Thoracic aorta (tissue), 2 donors: Measurements from ENCODE around the gene MRPL39. TPM values are rescaled to one million over a fixed set of nuclear protein-coding genes. Genes with fewer than 3 reads are reported as not detected.

Experiments
- ATAC-seq: fragments of 150-250 bp; one replicate; pipeline ENCODE4 v1.8.0; 2017; ENCODE audit warnings: low read depth; ENCODE audit not compliant: insufficient number of reproducible peaks, low FRiP score
- DNase-seq: peaks from one replicate; pipeline ENCODE4 v3.0.0-alpha.2; 2020; ENCODE audit warnings: low spot score
- H3K27ac ChIP-seq, 2 donors: fragments of 200-600 bp; sonication (generic); 1 replicate in 1 of 2; 2 replicates in 1 of 2; pipeline ENCODE4 v1.5.1; 2016; ENCODE audit warnings: mild to moderate bottlenecking in 2 of 2, moderate library complexity in 2 of 2
- H3K27me3 ChIP-seq: fragments of 200-600 bp; sonication (generic); replicated peaks from 2 replicates; pipeline ENCODE4 v1.6.0; 2016; ENCODE audit warnings: mild to moderate bottlenecking; ENCODE audit not compliant: insufficient read depth
- H3K36me3 ChIP-seq: fragments of 200-600 bp; sonication (generic); one replicate; pipeline ENCODE4 v1.5.1; 2016
- H3K4me1 ChIP-seq, 2 donors: fragments of 200-600 bp; sonication (generic); 1 replicate in 1 of 2; 2 replicates in 1 of 2; pipeline versions ENCODE4 v1.5.1 to v1.6.0; 2016; ENCODE audit warnings: low read depth in 2 of 2, mild to moderate bottlenecking in 1 of 2; ENCODE audit not compliant: control insufficient read depth in 1 of 2
- H3K4me3 ChIP-seq: fragments of 200-600 bp; sonication (generic); 2 replicates; pipeline ENCODE4 v1.5.1; 2016; ENCODE audit warnings: mild to moderate bottlenecking
- H3K9me3 ChIP-seq: fragments of 200-600 bp; sonication (generic); 2 replicates; pipeline ENCODE4 v1.5.1; 2016
- total RNA-seq, 2 donors: library from RNA; depleted of rRNA; stranded (reverse); fragments of >200 nt; gene quantifications; one replicate each; pipeline versions ENCODE4 v1.1.0 to v1.2.3, GENCODE V29; 2016
- TF ChIP-seq, protein P1 (sequence below): fragments of 200-600 bp; sonication (generic); IDR thresholded peaks from one replicate; pipeline ENCODE4 v1.5.1; 2019; ENCODE audit warnings: antibody characterized with exemption

MRPL39 gene
- total RNA-seq, 2 donors from 2014 or later, result 6.6 to 16.8 TPM

DNA sequence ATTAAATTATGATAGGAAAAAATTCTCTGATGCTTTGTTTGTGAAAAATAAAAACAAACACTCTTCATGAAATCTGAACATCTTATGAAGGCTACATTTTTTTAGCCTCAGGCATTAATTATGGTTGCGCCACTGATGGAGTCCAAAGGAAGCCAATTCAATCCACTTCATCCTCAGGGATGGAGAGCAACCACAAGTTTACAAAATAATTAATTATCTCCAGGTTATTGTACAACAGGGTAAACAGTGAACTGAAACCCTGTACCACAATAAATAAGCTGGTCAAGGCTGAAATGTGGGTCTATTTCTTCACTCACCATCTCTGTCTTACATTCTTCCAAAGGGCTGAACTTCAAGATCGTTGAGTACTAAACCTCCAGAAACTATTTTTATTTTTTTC, 49.2 kb downstream of the MRPL39 start:
- ATAC-seq (no peak), DNase-seq (no peak)
- no peak overlapping the region for H3K27ac ChIP-seq
- TF ChIP-seq, protein P1, sequence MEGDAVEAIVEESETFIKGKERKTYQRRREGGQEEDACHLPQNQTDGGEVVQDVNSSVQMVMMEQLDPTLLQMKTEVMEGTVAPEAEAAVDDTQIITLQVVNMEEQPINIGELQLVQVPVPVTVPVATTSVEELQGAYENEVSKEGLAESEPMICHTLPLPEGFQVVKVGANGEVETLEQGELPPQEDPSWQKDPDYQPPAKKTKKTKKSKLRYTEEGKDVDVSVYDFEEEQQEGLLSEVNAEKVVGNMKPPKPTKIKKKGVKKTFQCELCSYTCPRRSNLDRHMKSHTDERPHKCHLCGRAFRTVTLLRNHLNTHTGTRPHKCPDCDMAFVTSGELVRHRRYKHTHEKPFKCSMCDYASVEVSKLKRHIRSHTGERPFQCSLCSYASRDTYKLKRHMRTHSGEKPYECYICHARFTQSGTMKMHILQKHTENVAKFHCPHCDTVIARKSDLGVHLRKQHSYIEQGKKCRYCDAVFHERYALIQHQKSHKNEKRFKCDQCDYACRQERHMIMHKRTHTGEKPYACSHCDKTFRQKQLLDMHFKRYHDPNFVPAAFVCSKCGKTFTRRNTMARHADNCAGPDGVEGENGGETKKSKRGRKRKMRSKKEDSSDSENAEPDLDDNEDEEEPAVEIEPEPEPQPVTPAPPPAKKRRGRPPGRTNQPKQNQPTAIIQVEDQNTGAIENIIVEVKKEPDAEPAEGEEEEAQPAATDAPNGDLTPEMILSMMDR, result no peak
- peaks cover under 1 to 17% of the 10 kb centered on the region in 2 donors for H3K4me1 ChIP-seq
- H3K27me3 ChIP-seq, result no peaks in the 10 kb centered on the region
- no peak overlapping the region for H3K4me3 ChIP-seq
- no peaks in the 10 kb centered on the region for H3K9me3 ChIP-seq
- H3K36me3 ChIP-seq, result no peaks in the 10 kb centered on the region

DNA sequence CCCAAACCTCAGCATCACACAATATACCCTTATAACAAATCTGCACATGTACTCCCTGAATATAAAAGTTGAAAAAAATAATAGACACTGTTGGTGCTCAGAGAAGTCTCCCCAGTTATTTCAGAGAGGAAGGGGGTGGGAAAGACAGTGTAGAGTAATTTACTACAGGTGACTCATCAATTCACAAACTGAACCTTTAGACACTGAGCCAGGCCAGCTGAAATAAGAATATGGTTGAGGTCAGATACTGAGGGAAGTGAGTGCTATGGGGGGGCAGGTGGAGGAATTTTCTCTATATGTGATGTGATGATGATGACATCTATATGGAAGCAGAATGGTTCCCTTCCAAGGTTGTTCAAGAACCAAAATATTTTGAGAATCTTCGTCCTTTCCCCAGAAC, 50.1 kb downstream of the MRPL39 start:
- Histone ChIP-seq H3K4me3 (no peak overlapping the region), H3K36me3 (no peaks in the 10 kb centered on the region), H3K27me3 (no peaks in the 10 kb centered on the region), H3K9me3 (no peaks in the 10 kb centered on the region), H3K27ac (no peak overlapping the region), H3K4me1 (peaks cover 0 to 14% of the 10 kb centered on the region in 2 donors)
- ATAC-seq (no peak), DNase-seq (no peak)
- TF ChIP-seq, protein P1, result no peak

DNA sequence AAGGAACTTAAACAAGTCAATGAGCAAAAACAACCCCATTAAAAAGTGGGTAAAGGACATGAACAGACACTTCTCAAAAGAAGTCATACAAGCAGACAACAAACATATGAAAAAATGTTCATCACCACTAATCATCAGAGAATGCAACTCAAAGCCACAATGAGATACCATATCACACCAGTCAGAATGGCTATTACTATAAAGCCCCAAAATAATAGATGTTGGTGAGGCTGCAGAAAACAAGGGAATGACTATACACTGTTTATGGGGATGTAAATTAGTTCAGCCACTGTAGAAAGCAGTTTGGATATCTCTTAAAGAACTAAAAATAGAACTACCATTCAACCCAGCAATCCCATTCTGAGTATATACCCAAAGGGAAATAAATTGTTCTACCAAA, 51.2 kb downstream of the MRPL39 start:
- Histone ChIP-seq H3K27ac (no peak overlapping the region), H3K4me1 (peaks cover 0 to 11% of the 10 kb centered on the region in 2 donors), H3K36me3 (no peaks in the 10 kb centered on the region), H3K4me3 (no peak overlapping the region), H3K27me3 (no peaks in the 10 kb centered on the region), H3K9me3 (no peaks in the 10 kb centered on the region)
- DNase-seq (no peak), ATAC-seq (no peak)
- TF ChIP-seq, protein P1, result no peak

DNA sequence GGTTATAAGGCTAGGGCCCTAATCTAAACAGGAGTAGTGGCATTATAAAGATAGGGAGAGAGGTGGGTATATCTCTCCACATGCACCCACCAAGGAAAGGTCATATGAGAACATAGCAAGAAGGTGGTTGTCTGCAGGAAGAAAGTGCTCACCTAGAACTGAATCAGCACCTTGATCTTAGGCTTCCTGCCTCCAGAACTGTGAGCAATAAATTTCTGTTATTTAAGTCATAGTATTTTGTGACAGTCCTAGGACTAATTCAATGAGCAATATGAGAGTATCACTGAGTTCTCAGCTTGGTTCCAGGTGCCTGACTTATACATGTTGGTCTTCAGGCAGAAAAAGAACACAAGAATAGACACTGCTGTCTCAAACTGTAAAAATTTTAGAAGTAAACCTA, 51.8 kb downstream of the MRPL39 start:
- no peak for ATAC-seq
- peaks cover 0 to 5% of the 10 kb centered on the region in 2 donors for H3K4me1 ChIP-seq
- TF ChIP-seq, protein P1, result no peak

DNA sequence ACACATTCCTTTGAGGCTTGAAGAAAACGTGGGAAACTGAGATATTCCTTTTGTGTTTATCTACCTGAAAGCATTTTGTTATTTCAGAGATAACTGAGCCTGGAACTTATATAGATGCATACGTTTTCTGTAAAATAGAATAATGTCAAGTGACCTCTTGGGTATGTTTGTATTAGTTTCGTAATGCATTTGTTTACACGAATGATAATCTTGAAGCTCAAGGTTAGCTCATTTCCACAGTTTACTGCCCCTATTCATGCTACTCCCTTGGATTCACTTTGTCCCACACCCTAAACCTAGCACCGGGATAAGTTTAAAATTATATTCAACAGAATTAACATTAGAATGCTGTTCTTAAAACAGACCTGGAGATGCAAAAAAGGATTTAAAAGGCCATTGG, 54.4 kb downstream of the MRPL39 start:
- no peak overlapping the region for H3K4me3 ChIP-seq
- ATAC-seq, result no peak
- H3K27me3 ChIP-seq, result no peaks in the 10 kb centered on the region
- H3K36me3 ChIP-seq, result no peaks in the 10 kb centered on the region
- DNase-seq, result no peak
- TF ChIP-seq, protein P1, result no peak
- no peak overlapping the region for H3K27ac ChIP-seq
- H3K9me3 ChIP-seq, result no peaks in the 10 kb centered on the region
- H3K4me1 ChIP-seq, result no peaks in the 10 kb centered on the region

More for the DNA sequence above, 51.8 kb downstream of the MRPL39 start:
- Histone ChIP-seq H3K9me3 (no peaks in the 10 kb centered on the region), H3K4me3 (no peak overlapping the region), H3K27me3 (no peaks in the 10 kb centered on the region), H3K27ac (no peak overlapping the region), H3K36me3 (no peaks in the 10 kb centered on the region)
- DNase-seq, result no peak
